ENCODE data around the gene GREB1L.

The GREB1L gene

DNA sequence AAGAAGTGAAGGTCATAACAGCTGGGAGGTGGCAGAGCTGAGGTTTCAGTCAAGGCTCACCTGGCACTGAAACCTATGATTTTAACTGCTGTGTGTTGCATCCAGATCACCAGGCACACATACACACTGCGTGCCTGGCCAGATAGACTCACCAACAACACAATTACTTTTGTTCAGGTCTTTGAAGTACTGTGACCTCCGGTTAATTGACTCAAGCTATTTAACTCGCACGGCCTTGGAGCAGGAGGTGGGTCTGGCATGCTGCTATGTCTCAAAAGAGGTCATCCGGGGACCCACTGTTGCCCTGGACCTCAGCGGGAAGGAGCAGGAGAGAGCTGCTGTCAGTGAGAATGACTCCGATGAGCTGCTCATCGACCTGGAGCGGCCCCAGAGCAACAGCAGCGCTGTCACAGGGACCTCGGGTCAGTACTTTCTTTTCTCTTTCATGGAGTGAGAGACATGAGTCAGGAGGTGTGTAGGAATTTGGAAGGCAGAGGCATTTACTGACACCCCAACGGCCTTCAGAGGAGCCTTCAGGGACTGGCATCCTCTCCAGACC is 254.3 kb downstream of the GREB1L start:
- TF ChIP-seq POLR2A (IDR thresholded peaks at IDR 0.05; ENCODE audit: low read depth, low read length) (no peak), TAF1 (IDR thresholded peaks at IDR 0.05; ENCODE audit: low read depth, low read length) (no peak), POU2F2 (IDR thresholded peaks at IDR 0.05; ENCODE audit: low read depth, low read length) (no peak), SPI1 (IDR thresholded peaks at IDR 0.05; ENCODE audit: low read depth, low read length) (no peak), POLR2AphosphoS5 (IDR thresholded peaks at IDR 0.05; ENCODE audit: low read depth, low read length) (no peak), PAX5 (IDR thresholded peaks at IDR 0.05; ENCODE audit: insufficient read depth, low read length, severe bottlenecking) (no peak)
- FAIRE-seq, result no peak
- DNase-seq (ENCODE audit: insufficient read length, low spot score), result no peak

DNA sequence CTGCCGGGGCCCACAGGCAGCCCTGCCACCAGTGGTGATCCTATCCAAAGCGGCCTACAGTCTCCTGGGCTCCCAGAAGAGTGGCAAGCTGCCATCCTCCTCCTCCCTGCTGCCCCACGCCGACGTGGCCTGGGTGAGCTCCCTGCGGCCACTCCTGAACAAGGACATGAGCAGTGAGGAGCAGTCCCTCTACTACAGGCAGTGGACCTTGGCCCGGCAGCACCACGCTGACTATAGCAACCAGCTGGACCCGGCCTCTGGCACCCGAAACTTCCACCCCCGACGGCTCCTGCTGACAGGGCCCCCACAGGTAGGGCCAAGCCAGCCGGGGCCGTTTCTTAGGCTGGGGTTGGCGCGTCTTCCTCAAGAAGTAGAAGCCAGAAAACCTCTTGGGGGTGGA is 258.0 kb downstream of the GREB1L start:
- DNase-seq (ENCODE audit: insufficient read length, low spot score) (no peak), FAIRE-seq (no peak)
- TF ChIP-seq POLR2AphosphoS5 (IDR thresholded peaks at IDR 0.05; ENCODE audit: low read depth, low read length) (no peak), TAF1 (IDR thresholded peaks at IDR 0.05; ENCODE audit: low read depth, low read length) (no peak), SPI1 (IDR thresholded peaks at IDR 0.05; ENCODE audit: low read depth, low read length) (no peak), POU2F2 (IDR thresholded peaks at IDR 0.05; ENCODE audit: low read depth, low read length) (no peak), POLR2A (IDR thresholded peaks at IDR 0.05; ENCODE audit: low read depth, low read length) (no peak), PAX5 (IDR thresholded peaks at IDR 0.05; ENCODE audit: insufficient read depth, low read length, severe bottlenecking) (no peak)

DNA sequence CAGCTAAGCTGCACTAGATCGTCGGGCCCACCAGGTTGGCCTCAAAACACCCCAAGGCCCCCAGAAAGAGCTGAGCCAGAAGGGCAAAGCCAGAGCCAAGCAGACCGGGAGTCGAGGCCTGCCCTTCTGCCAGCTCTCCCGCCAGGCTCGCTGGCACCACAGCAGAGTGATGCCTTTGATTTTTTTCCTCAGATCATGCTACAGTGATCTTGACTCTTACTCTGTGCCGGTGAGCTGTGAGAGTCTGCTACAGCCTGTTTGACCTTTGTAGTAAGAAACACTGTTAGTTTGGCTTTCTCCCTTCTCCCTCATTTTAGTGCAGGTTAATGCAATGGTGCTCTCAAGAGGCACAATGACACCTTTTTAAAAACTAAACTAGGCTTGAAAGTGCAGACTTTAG is 260.6 kb downstream of the GREB1L start:
- FAIRE-seq (no peak), DNase-seq (ENCODE audit: insufficient read length, low spot score) (no peak)
- no peak for TF ChIP-seq POU2F2 (IDR thresholded peaks at IDR 0.05; ENCODE audit: low read depth, low read length)

DNA sequence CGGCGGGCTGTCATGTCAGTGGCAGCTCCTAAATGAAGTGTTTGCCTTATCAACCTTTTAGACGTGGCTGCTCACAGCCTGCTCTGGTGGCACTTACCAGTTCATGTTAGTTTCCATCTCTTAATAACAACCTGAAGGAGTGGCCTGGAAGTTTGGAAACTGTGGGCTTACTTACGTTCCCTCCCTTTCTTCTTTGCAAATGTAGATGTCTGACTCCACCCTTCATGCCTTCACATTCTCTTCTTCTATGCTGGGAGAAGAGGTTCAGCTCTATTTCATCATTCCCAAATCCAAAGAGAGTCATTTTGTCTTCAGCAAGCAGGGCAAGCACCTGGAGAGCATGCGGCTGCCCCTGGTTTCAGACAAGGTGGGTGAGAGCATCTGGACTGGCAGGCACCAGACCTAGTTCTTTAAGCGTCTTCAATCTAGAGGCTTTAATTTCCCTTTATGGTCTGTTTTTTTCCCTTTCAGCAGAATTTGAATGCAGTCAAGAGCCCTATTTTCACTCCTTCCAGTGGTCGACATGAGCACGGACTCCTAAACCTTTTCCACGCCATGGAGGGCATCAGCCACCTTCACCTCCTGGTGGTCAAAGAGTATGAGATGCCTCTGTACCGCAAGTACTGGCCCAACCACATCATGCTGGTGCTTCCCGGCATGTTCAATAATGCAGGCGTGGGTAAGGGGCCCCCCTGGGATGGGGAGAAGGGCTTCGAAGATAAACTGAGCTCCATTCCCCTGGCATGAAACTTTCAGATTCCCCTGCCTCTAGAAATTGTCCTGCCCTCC is 266.1 kb downstream of the GREB1L start:
- FAIRE-seq, result no peak
- TF ChIP-seq POLR2AphosphoS5 (IDR thresholded peaks at IDR 0.05; ENCODE audit: low read depth, low read length), result no peak
- TF ChIP-seq TAF1 (IDR thresholded peaks at IDR 0.05; ENCODE audit: low read depth, low read length), result no peak
- no peak for TF ChIP-seq POU2F2 (IDR thresholded peaks at IDR 0.05; ENCODE audit: low read depth, low read length)
- TF ChIP-seq SPI1 (IDR thresholded peaks at IDR 0.05; ENCODE audit: low read depth, low read length), result no peak
- TF ChIP-seq POLR2A (IDR thresholded peaks at IDR 0.05; ENCODE audit: low read depth, low read length), result no peak
- TF ChIP-seq PAX5 (IDR thresholded peaks at IDR 0.05; ENCODE audit: insufficient read depth, low read length, severe bottlenecking), result no peak
- no peak for DNase-seq (ENCODE audit: insufficient read length, low spot score)

DNA sequence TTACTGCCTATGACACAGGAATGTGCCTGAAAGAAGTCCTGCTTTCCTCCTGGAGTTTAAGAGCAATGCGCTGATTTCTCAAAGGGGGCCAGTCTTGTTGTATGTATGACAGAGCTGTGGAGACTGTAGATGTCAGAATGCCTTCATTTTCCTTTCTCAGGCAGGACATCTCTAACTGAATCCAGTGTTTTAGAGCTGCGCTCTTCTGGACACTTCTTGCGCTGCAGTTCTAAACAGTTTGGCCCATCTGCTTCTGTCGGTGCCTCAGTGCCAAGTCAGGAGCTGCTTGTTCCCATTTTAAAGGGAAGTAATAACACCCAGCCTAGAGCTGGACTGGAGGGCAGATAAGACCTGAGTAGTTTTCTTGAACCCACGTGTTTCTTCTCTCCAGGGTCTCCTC is 267.0 kb downstream of the GREB1L start:
- TF ChIP-seq POLR2AphosphoS5 (IDR thresholded peaks at IDR 0.05; ENCODE audit: low read depth, low read length), result no peak
- TF ChIP-seq TAF1 (IDR thresholded peaks at IDR 0.05; ENCODE audit: low read depth, low read length), result no peak
- FAIRE-seq, result no peak
- no peak for DNase-seq (ENCODE audit: insufficient read length, low spot score)

DNA sequence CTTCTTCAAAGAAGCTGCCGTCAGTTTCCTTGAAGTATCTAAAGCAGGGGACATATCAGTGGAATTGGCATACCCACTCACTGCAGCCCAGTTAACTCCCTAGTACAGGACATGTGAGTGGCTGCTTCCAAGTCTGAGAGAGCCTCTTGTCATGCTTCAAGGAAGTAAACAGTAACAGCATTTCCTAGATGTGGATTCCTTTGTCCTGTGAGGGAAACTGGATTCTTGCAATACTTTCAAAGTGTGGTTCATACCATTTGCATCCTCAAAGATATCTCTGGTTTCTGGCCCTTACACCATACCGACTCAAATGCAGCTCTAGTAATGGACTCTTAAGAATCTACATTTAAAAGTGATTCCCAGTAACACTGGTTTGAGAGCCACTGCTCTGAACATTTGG is 271.3 kb downstream of the GREB1L start:
- no peak for DNase-seq (ENCODE audit: insufficient read length, low spot score)
- FAIRE-seq, result no peak
- TF ChIP-seq POU2F2 (IDR thresholded peaks at IDR 0.05; ENCODE audit: low read depth, low read length) (no peak), SPI1 (IDR thresholded peaks at IDR 0.05; ENCODE audit: low read depth, low read length) (no peak), TAF1 (IDR thresholded peaks at IDR 0.05; ENCODE audit: low read depth, low read length) (no peak), PAX5 (IDR thresholded peaks at IDR 0.05; ENCODE audit: insufficient read depth, low read length, severe bottlenecking) (no peak), POLR2AphosphoS5 (IDR thresholded peaks at IDR 0.05; ENCODE audit: low read depth, low read length) (no peak), POLR2A (IDR thresholded peaks at IDR 0.05; ENCODE audit: low read depth, low read length) (no peak)

DNA sequence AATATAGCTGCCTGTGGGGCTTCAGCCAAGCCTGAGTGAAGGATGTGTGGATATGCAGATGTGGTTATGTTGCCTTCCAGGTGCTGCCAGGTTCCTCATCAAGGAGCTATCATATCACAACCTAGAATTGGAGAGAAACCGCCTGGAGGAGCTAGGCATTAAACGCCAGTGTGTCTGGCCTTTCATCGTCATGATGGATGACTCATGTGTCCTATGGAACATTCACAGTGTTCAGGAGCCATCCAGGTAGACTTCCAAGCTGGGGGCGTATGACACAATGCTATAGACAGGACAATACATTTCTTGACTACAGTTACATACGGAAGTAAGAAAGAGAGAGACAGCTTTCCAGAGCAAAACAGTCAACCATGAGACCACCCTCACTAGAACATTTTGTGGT is 271.7 kb downstream of the GREB1L start:
- DNase-seq (ENCODE audit: insufficient read length, low spot score) (no peak), FAIRE-seq (no peak)
- TF ChIP-seq TAF1 (IDR thresholded peaks at IDR 0.05; ENCODE audit: low read depth, low read length) (no peak), POLR2AphosphoS5 (IDR thresholded peaks at IDR 0.05; ENCODE audit: low read depth, low read length) (no peak), PAX5 (IDR thresholded peaks at IDR 0.05; ENCODE audit: insufficient read depth, low read length, severe bottlenecking) (no peak), POU2F2 (IDR thresholded peaks at IDR 0.05; ENCODE audit: low read depth, low read length) (no peak), POLR2A (IDR thresholded peaks at IDR 0.05; ENCODE audit: low read depth, low read length) (no peak), SPI1 (IDR thresholded peaks at IDR 0.05; ENCODE audit: low read depth, low read length) (no peak)

DNA sequence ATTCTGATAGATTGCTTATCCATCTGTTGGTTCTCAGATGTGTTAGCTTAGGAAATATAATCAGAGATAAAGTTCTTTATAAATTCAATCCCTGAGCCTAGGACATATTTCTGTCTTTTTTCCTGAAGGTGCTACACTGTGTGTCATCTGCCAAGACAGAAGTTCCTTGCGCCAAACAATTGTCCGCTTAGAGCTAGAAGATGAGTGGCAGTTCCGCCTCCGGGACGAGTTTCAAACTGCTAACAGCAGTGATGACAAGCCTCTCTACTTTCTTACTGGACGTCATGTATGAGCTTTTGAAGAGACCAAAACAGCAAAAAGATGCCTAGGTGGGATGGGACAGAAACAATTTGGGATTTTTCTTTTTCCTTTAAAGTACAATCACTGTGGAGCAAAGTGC is 280.5 kb downstream of the GREB1L start:
- DNase-seq (ENCODE audit: insufficient read length, low spot score), result no peak
- no peak for FAIRE-seq
- TF ChIP-seq POLR2AphosphoS5 (IDR thresholded peaks at IDR 0.05; ENCODE audit: low read depth, low read length) (no peak), POU2F2 (IDR thresholded peaks at IDR 0.05; ENCODE audit: low read depth, low read length) (no peak), POLR2A (IDR thresholded peaks at IDR 0.05; ENCODE audit: low read depth, low read length) (no peak)

DNA sequence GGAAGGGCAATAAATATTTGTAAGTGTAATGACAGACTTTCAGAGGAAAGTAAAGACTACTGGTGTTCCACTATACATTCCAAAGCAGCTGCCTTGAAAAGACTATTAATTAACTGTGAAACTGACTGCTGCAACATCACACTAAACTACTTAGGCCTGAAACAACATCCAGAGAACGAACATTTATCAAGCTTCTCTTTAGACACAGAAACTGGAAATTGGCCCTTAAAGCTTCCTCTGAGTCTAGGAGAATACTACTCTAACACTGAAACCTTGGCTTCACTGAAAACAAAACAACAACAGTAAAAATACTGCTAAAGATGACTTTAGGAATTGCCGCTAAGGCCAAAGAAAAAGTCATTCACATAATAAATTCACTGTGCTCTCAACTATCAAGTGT is 283.9 kb downstream of the GREB1L start:
- FAIRE-seq, result no peak
- no peak for DNase-seq (ENCODE audit: insufficient read length, low spot score)
- no peak for TF ChIP-seq POLR2AphosphoS5 (IDR thresholded peaks at IDR 0.05; ENCODE audit: low read depth, low read length)
- no peak for TF ChIP-seq POLR2A (IDR thresholded peaks at IDR 0.05; ENCODE audit: low read depth, low read length)
- no peak for TF ChIP-seq SPI1 (IDR thresholded peaks at IDR 0.05; ENCODE audit: low read depth, low read length)
- no peak for TF ChIP-seq TAF1 (IDR thresholded peaks at IDR 0.05; ENCODE audit: low read depth, low read length)
- TF ChIP-seq POU2F2 (IDR thresholded peaks at IDR 0.05; ENCODE audit: low read depth, low read length), result no peak
- TF ChIP-seq PAX5 (IDR thresholded peaks at IDR 0.05; ENCODE audit: insufficient read depth, low read length, severe bottlenecking), result no peak

DNA sequence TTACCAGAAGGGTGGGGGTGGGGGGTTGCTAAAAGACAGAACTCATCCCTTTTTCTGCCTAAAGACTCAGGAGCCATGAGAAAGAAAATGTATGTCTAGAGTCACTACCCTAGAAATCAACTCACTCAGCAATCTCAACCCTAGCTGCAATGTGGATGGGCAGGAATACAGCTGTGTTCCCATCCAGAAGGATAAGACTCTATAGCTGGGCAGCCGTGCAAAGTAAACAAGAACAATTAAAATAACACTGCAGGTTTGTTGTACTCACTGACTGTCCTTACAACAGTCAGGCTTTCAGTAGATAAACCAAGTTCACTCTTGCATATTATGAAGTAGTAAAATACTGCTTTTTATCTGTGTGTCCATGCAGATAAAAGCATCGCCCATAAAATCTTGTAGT is 284.4 kb downstream of the GREB1L start:
- DNase-seq (ENCODE audit: insufficient read length, low spot score) (no peak), FAIRE-seq (no peak)
- TF ChIP-seq SPI1 (IDR thresholded peaks at IDR 0.05; ENCODE audit: low read depth, low read length) (no peak), TAF1 (IDR thresholded peaks at IDR 0.05; ENCODE audit: low read depth, low read length) (no peak), PAX5 (IDR thresholded peaks at IDR 0.05; ENCODE audit: insufficient read depth, low read length, severe bottlenecking) (no peak), POLR2AphosphoS5 (IDR thresholded peaks at IDR 0.05; ENCODE audit: low read depth, low read length) (no peak), POU2F2 (IDR thresholded peaks at IDR 0.05; ENCODE audit: low read depth, low read length) (no peak), POLR2A (IDR thresholded peaks at IDR 0.05; ENCODE audit: low read depth, low read length) (no peak)
